Adrenal gland (tissue), 12 donors: ENCODE data around the gene PLEKHA4. TPM values are rescaled to one million over a fixed set of nuclear protein-coding genes. Genes with fewer than 3 reads are reported as not detected.

Source experiments
- DNase-seq, 7 donors: peaks; one replicate each; pipeline ENCODE4 v3.0.0-alpha.2; 2019 to 2020
- H3K27ac ChIP-seq, 5 donors: fragments of 200-600 bp; sonication (generic) in 4 of 5; 1 replicate in 3 of 5; 2 replicates in 2 of 5; pipeline versions ENCODE4 v1.5.1 to v1.8.0; 2016 to 2020; ENCODE audit warnings: mild to moderate bottlenecking in 1 of 5
- H3K27me3 ChIP-seq: fragments of 200-600 bp; 2 replicates; pipeline ENCODE4 v1.8.0; 2021
- H3K36me3 ChIP-seq, 2 donors: fragments of 200-600 bp; replicated peaks in 1 of 2; 1 replicate in 1 of 2; 2 replicates in 1 of 2; pipeline versions ENCODE4 v1.5.1 to v1.8.0; 2018 to 2022
- H3K4me1 ChIP-seq, 2 donors: fragments of 200-600 bp; replicated peaks in 1 of 2; 1 replicate in 1 of 2; 2 replicates in 1 of 2; pipeline versions ENCODE4 v1.5.1 to v1.8.0; 2018 to 2021
- H3K4me3 ChIP-seq, 4 donors: fragments of 200-600 bp; sonication (generic) in 3 of 4; one replicate each; pipeline ENCODE4 v1.5.1; 2016 to 2018
- H3K9me3 ChIP-seq, 3 donors: fragments of 200-600 bp; sonication (generic) in 1 of 3; replicated peaks in 1 of 3; 1 replicate in 2 of 3; 2 replicates in 1 of 3; pipeline versions ENCODE4 v1.5.1 to v1.8.0; 2016 to 2021
- POLR2A ChIP-seq, 2 donors: fragments of 450-650 bp; IDR thresholded peaks; one replicate each; pipeline ENCODE4 v1.6.1; 2017; ENCODE audit warnings: antibody characterized with exemption in 2 of 2, mild to moderate bottlenecking in 2 of 2, moderate library complexity in 1 of 2
- WGBS, 4 donors: extraction: QIAGEN DNeasy Blood & Tissue Kit in 2 of 4; methylation state at CpG; one replicate each; pipeline versions ENCODE4 v1.1.5 to v1.1.7; 2013 to 2017; 5-methylcytosine and 5-hydroxymethylcytosine counted together
- intact Hi-C, 2 donors: fragments of 100-400 bp; cut with DNase I; formaldehyde crosslinking; loops; one replicate each; pipeline versions ENCODE4 v1.14.1 to v1.15.0; 2022 to 2023
- polyA plus RNA-seq, 3 donors: library from polyadenylated mRNA; stranded (reverse); fragments of 200-250 nt in 2 of 3; fragments of 350-450 nt in 1 of 3; fragmentation: Illumina TruSeq in 1 of 3; extraction: RNeasy Lipid Tissue Mini Kit (QIAGEN cat#74804) in 1 of 3; gene quantifications; one replicate each; pipeline ENCODE4 v1.2.3, GENCODE V29; 2013 to 2014
- total RNA-seq, 9 donors: library from RNA; depleted of rRNA in 4 of 9; stranded (reverse); fragments of >200 nt in 4 of 9; fragments of 120-200 nt in 1 of 9; fragmentation: NEBNext Ultra II Directional in 1 of 9; extraction: Animal tissue kit (Norgen Biotek cat#: 25700) in 1 of 9; gene quantifications; one replicate each; pipeline versions ENCODE4 v1.1.0 to v1.2.4, GENCODE V29; 2013 to 2023
- TF ChIP-seq, protein P1 (sequence below), 6 experiments: fragments of 450-650 bp in 4 of 6; fragments of 200-600 bp in 2 of 6; sonication (generic) in 1 of 6; IDR thresholded peaks; 1 replicate in 5 of 6; 2 replicates in 1 of 6; pipeline versions ENCODE4 v1.5.1 to v1.8.0; 2016 to 2021; ENCODE audit warnings: antibody characterized with exemption in 6 of 6, mild to moderate bottlenecking in 2 of 6, moderate library complexity in 1 of 6
- donor health status: healthy with polysubstance abuse.
- donor health status: Bipolar disorder and iron deficiency.
- donor health status: DM: yes; HTN: yes; CAD: no.
- donor health status: DM: no; HTN: no; CAD: no.
- donor health status: DM: no; HTN: no; CAD: no.
- donor health status: DM: yes; HTN: yes; CAD: no.

The PLEKHA4 gene
- total and polyA plus RNA-seq, 12 donors, result 4.5 to 74.6 (median 25.4) TPM

DNA sequence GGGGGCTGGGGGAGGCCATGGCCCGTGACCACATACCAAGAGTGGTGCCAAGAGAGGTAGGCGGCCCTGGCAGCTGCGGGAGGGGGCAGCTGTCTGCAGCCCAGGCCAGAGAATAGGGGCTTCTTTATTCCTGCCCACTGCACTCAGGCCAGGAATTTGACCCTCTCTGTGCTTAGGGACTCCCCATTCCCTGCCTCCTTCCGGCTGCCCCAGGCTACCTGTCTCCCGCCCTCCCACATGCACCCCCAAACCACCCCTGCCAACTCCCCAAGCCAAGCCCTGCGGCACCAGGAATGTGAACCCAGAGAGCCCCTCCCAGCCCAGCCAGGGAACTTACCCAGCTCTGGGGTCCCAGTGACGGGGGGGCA lies 687 bp downstream of the PLEKHA4 start:
- intact Hi-C loops, result no loop called here
- Histone ChIP-seq H3K36me3 (no peaks in the 10 kb centered on the region), H3K4me3 (peak overlapping the region in 1 of 4 donors; percentile 53), H3K27me3 (no peaks in the 10 kb centered on the region), H3K9me3 (no peaks in the 10 kb centered on the region), H3K4me1 (peaks cover 0 to 18% of the 10 kb centered on the region in 2 donors), H3K27ac (peak overlapping the region in 4 of 5 donors; percentile 53 to 85 (median 78))
- DNase-seq, result no peak
- TF ChIP-seq, protein P1, sequence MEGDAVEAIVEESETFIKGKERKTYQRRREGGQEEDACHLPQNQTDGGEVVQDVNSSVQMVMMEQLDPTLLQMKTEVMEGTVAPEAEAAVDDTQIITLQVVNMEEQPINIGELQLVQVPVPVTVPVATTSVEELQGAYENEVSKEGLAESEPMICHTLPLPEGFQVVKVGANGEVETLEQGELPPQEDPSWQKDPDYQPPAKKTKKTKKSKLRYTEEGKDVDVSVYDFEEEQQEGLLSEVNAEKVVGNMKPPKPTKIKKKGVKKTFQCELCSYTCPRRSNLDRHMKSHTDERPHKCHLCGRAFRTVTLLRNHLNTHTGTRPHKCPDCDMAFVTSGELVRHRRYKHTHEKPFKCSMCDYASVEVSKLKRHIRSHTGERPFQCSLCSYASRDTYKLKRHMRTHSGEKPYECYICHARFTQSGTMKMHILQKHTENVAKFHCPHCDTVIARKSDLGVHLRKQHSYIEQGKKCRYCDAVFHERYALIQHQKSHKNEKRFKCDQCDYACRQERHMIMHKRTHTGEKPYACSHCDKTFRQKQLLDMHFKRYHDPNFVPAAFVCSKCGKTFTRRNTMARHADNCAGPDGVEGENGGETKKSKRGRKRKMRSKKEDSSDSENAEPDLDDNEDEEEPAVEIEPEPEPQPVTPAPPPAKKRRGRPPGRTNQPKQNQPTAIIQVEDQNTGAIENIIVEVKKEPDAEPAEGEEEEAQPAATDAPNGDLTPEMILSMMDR (IDR thresholded peaks at IDR 0.05), result no peak
- no peak for TF ChIP-seq POLR2A (IDR thresholded peaks at IDR 0.05)
- WGBS, 4 donors, result 43 to 65% (median 47%) methylated on average over 3 to 7 of the region's 7 CpGs

- peak overlapping the region in 2 of 5 donors; percentile 85 for H3K27ac ChIP-seq
- intact Hi-C loops, result no loop called here
- WGBS, 4 donors, result 47 to 67% (median 60%) methylated on average over 13 to 14 of the region's 14 CpGs
- H3K4me1 ChIP-seq, result peaks cover 0 to 18% of the 10 kb centered on the region in 2 donors
- no peaks in the 10 kb centered on the region for H3K9me3 ChIP-seq
- DNase-seq, result no peak
- no peaks in the 10 kb centered on the region for H3K36me3 ChIP-seq
- peak overlapping the region in 1 of 4 donors; percentile 53 for H3K4me3 ChIP-seq
- no peak for TF ChIP-seq POLR2A (IDR thresholded peaks at IDR 0.05)
- TF ChIP-seq, protein P1 (IDR thresholded peaks at IDR 0.05), result no peak
- no peaks in the 10 kb centered on the region for H3K27me3 ChIP-seq
Observed at GRCh38 chr19:48867123-48867745, 1.2 kb downstream of the PLEKHA4 start.

DNA sequence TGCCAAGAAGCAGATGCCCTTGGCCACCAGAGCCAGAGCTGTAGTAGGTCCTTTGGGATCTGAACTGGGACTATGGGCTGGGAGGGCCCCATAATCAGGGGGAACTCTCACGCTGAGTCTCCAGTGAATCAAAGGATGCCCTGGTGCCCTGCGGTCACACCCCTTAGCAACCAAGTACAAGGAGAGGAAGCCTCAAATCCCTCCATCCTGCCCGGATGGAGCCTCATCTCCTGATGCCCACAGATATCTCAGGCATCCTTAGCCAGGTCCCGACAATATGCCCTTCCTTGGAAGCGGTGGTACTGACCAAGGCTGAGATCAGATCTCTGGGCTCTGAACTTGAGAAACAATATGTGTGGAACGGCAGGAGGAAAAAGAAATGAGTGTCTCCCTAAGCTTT lies 1.7 kb downstream of the PLEKHA4 start:
- H3K27ac ChIP-seq, result peak overlapping the region in 1 of 5 donors; percentile 85
- H3K27me3 ChIP-seq, result no peaks in the 10 kb centered on the region
- 68 to 72% (median 69%) methylated on average over 6 of the region's 6 CpGs for WGBS, 4 donors
- H3K36me3 ChIP-seq, result no peaks in the 10 kb centered on the region
- intact Hi-C loops, result no loop called here
- TF ChIP-seq POLR2A (IDR thresholded peaks at IDR 0.05), result no peak
- TF ChIP-seq, protein P1 (IDR thresholded peaks at IDR 0.05), result no peak
- H3K4me3 ChIP-seq, result peak overlapping the region in 1 of 4 donors; percentile 53
- DNase-seq, result no peak
- no peaks in the 10 kb centered on the region for H3K9me3 ChIP-seq
- H3K4me1 ChIP-seq, result peaks cover 0 to 18% of the 10 kb centered on the region in 2 donors

DNA sequence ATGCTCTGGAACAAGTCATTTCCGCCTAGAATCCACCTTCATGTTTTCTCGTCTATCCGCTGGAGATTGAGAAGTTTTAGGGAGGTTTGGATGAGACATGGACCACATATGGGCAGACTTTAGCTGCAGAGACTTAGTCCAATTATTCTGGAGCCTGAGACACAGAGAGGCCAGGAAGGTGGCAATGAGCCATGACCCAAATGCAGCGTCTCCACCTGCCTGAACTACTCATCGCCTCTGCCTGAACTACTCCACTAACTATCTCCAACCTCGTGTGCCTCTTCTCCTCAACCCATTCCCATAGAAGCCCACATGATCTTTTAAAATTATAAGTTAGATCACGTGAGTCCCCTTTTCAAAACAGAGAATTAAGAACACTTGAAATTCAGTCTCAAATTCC lies 5.6 kb downstream of the PLEKHA4 start:
- H3K27me3 ChIP-seq, result no peaks in the 10 kb centered on the region
- H3K9me3 ChIP-seq, result no peaks in the 10 kb centered on the region
- no peak for DNase-seq
- H3K27ac ChIP-seq, result no peak overlapping the region
- no peaks in the 10 kb centered on the region for H3K36me3 ChIP-seq
- WGBS, 4 donors, result 70 to 78% (median 73%) methylated on average over 7 of the region's 7 CpGs
- peaks cover 0 to 9% of the 10 kb centered on the region in 2 donors for H3K4me1 ChIP-seq
- intact Hi-C loops, result no loop called here
- TF ChIP-seq POLR2A (IDR thresholded peaks at IDR 0.05), result no peak
- TF ChIP-seq, protein P1 (IDR thresholded peaks at IDR 0.05), result no peak
- no peak overlapping the region for H3K4me3 ChIP-seq
